HG03378 (cell line): Measurements from ENCODE around the gene CCDC195.

Experiments used
- ATAC-seq: cut with Tn5 transposase; IDR thresholded peaks from one replicate; pipeline ENCODE4 v1.9.1; 2021; ENCODE audit warnings: mild to moderate bottlenecking, moderate library complexity; ENCODE audit not compliant: unreplicated experiment

The CCDC195 gene, protein sequence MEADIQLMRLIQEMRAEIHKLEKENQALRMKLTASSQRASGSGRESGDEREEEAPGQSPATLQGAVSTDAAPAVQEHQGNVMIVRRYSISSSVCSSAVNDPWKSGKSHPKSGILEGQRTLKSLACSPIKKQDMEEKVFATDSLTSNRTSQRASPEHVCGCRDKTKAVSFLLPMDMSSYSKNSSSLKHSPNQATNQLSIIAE

DNA sequence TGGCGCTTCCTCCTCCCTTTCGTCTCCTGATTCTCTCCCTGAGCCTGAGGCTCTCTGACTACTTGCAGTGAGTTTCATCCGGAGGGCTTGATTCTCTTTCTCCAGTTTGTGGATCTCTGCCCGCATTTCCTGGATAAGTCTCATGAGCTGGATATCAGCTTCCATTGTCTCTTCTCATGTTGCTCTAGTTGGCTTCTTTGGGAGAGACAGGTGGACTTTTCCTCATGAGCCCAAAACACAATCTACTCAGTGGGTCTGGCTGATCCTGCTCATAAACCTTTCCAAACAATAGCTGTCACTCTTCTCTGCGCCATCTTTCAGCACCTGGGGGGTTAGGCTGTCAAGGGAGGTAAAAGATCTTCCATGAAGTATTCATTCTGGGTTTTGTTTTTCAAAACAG lies at the start of gene CCDC195:
CCDC195 (minus strand) TSS at position 165 of the 400 bp plus-strand sequence; CDS start at position 165, 0 bp downstream.
- no peak for ATAC-seq

DNA sequence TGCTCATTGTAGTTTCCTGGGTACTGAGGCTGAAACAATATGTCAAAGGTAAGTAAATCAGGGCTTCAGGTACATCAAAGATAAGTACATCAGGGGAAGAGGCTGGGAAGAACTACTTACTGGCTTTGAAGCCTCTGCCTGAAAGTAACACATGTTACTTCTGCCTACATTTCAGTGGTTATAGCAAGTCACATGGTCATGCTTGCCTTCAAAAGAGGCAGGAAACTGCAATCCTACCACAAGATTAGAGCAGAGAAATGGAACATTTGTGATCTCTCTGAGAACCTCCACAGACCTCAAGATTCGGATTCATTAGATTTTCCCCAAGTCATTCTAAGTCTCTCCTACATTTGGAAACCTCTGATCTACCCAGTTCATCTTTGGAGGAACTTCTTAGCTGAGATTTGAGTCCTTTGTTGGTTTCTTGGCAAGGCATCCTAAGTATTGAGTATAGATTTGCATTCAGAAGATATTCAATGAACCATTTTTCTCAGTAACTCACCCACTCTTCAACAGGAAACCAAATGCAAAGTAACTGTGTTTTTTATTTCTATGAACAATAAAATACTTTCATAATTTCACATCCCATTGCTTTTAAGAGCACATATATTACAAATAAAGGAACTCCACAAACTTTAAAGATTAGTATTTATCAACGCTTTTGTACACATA lies 48.5 kb upstream of the CCDC195 start:
- ATAC-seq, result no peak

DNA sequence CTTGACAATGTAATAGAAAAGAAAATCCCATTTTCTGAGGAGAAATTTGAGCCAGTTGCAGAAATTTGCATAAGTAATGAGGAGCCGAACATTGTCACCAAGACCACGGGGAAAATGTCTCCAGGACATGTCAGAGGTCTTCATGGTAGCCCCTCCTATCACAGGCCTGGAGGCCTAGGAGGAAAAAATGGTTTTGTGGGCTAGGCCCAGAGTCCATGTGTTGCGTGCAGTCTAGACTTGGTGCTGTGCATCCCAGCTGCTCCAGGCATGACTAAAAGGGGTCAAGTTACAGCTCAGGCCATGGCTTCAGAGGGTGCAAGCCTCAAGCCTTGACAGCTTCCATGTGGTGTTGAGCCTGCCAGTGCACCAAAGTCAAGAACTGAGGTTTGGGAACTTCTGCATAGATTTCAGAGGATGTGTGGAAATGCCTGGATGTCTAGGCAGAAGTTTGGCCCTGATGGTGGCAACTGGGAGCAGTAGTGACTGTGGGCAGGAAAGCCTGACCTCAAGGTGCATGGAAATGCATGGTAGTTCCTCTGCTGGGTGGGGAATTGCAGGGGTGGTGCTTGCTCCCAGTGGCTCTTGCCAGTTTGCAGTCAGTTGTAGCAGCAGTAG lies 41.9 kb upstream of the CCDC195 start:
- ATAC-seq, result no peak

DNA sequence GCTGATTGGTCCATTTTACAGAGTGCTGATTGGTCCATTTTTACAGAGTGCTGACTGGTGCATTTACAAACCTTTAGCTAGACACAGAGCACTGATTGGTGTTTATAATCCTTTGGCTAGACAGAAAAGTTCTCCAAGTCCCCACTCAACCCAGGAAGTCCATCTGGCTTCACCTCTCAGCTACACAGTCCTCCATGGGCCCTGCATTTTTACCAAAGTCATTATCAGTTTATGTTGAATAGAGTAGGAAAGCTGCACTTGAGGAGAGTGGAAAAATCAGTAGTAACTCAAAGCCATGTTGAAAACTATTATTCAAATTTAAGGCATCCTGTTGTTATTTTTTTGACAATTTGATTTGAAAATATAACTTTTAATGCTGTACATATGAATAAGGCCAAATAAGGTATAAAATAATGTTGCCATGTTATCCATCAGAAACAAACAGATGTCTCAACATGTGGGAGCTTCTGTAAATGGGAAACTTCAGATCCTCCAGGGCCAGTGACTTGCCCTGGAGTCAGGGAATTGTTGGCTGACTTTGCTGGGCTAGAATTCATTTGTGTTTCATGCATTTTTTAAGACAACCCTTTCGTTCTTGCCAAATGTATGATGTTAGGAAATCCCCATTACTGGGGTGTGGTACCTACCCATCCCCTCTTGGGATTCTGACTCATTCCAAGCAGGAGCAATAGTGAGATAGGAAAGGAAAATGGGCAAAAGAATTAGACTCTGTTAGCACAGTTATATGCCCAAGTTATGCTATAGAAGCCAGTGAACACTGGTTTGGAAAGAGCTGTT lies 37.8 kb upstream of the CCDC195 start:
- ATAC-seq, result no peak

DNA sequence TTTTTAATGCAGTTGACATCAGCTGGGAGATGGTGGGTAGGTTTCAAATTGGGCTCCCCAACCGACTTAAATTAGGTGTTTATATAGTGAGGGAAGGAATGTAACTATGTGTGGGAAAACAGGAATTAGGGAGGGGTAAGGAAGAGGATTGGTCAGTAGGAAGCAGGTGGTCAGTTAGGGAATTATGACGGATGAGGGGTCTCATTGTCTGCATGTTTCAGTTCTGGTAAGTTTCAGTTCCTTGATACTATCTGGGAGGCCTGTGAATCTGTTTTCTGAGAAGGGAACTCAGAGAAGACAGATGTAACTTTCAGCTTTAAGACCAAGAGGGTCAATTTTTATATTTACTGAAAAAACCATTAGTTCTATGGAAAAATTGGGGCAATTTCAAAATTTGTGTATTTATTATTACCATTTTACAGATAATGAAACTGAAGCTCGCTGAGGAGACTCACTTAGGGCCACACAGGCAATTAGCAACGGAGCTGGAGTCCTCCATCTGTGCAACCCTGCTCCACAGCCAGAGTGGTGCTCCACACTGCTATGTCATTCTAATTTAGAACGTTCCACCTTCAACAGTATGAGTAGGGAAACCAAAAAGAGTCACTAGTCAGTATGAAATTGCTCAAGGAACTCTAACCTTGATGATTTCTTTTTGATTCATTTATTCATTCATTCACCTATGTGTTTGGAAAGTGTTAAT lies 36.0 kb upstream of the CCDC195 start:
- ATAC-seq, result peak; percentile 65

DNA sequence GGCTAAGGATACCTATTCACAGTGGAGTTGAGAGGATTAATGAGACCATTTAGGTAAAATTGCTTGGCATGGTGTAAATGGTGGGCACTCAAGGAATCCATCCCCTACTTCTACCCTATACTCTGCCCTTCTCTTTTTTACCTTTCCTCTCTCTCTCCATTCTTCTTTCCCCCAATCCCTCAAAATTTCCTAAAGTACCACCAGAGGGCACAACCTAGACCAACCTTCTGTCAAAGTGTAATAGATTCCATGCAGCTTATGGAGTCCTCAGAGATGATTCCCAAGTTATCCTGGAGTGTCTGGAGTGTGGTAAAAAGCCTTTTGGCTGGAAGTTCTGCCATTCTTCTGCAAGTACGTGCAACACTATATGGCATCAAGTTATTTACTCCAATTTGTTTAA lies 33.0 kb upstream of the CCDC195 start:
- ATAC-seq, result no peak

DNA sequence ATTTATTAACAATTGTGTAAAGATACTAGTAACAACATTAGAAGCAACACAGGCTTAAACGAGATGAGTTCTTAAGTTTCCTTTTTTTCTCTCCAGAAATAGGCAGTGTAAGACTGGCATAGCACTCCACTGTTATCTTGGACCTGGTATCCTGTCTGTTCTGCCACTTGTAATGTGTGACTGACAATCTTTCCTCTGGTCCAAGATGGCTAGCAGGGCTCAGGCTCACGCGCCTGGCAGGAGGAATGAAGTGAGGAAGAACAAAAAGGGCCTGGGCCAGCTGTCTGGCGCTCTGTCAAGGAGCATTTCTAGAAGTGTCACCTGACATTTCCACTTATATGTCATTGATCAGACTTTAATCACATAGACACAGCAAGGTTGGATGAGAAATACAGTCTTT lies 31.6 kb upstream of the CCDC195 start:
- no peak for ATAC-seq

DNA sequence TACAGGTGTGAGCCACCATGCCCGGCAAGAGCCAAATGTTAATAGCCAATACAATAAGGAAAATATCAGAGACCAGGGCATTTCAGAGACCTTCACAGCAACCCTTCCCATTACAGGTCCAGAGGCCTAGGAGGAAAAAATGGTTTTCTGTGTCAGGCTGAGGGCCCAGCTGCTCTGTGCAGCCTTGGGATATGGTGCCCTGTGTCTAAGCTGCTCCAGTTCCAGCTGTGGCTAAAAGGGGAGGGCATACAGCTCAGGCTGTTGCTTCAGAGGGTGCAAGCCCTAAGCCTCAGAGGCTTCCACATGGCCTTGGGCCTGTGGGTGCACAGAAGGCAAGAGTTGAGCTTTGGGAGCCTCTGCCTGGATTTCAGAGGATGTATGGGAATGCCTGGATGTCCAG lies 20.1 kb upstream of the CCDC195 start:
- ATAC-seq, result no peak

DNA sequence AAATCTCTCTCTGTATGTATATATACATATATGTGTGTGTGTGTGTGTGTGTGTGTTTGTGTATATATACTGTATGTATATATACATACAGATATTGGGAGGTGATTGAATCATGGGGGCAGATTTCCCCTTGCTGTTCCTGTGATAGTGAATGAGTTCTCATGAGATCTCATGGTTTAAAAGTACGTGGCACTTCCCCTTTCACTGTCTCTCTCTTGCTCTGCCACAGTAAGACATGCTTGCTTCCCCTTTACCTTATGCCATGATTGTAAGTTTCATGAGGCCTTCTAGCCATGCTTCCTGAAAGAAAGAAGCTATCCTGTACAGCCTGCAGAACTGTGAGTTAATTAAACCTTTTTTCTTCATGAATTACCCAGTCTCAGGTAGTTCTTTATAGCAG lies 18.8 kb upstream of the CCDC195 start:
- ATAC-seq, result no peak

DNA sequence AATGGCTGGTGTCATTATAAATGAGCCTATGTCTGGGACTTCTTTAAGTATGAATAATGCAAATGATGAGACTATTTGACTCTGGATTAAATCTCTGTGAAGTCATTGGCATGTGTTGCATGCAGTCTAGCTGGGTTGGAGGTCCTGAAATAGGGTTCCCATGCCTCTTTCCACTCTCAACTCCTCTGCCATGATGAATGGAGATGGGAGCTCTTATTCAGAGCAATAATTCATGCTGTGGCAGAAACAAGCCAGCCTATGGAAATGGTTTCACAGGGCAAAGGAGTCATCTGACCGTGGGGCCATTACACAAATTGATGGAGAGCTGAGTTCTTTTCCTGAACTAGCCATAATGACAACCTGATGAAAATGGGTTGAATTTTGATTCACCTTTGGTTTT lies 15.5 kb upstream of the CCDC195 start:
- ATAC-seq, result no peak

DNA sequence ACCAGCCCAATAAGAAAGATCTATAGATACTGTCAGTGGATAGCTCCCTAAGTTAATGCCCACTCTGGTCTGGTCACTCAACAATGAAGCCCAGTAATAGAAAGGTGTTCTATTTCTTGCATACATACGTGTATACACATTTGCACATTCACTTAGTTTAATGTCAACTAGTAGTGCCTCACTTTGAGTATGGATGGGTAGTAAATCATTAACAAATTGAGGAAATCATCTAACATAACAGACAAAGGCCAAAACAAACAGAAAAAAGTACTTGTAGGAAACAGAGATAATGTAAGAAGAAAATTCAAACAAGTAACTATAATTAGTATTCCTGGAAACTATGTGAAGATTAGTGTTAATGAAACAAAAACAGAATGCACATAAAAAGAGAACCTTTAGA lies 13.3 kb upstream of the CCDC195 start:
- no peak for ATAC-seq

DNA sequence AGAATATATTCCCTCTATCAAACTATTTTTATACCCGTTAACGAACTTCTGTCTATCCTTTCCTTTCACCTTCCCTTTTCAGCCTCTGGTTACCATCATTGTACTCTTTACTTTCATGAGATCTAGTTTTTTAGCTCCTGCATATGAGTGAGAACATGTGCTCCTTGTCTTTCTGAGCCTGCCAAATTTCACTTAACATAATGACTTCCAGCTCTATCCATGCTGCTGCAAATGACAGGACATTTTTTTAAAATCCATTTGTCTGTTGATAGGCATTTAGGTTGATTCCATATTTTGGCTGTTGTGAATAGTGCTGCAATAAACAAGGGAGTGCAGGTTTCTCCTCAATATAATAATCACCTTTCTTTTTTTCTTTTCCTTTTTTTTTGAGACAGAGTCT lies 8.2 kb upstream of the CCDC195 start:
- no peak for ATAC-seq

DNA sequence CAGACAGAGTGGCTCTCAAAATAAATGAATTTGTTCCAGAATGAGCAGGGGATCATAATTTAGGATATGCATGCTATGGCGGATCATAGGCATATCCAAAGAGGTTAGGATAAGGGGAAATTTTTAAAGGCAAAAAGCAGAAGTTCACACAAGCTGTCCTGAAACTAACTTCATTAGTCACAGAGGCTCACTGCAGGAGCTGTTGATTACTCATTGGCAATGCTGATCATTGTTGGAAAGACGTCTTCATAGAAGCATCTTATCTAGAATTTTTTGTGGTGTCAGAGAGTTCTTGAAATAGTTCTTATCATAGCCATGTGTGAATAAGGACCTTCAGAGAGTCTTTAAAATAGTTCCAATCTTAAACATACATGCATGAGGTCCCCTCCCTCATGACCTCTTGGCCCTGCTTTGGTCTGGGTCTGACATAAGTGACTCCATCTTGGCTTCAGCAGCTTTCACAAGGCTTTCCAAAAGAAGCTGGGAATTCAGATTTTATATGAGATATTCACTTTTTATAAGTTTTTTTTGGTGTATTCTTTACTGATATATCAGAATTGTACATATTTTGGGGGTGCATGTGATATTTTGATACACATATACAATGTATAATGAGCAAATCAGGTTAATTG lies 7.5 kb upstream of the CCDC195 start:
- peak; percentile 86 for ATAC-seq

DNA sequence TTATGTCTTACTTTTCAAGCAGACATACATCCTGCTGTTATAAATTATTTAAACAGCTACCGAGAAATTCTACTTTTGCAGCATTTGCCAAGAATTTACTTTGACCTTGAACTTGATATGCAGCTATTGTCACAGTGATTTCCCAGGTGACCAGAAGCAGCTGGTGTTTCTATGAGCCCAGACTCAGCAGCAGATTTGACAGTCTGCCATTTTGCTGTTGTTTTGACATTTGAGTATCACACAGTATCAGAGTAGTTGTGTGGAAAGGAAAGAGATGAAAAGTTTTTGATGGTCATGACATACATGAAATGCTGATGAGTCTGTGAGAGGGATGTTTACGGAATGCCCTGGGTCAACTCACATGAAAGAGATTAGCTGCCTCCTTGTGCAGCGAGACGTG lies 6.6 kb upstream of the CCDC195 start:
- ATAC-seq, result no peak

DNA sequence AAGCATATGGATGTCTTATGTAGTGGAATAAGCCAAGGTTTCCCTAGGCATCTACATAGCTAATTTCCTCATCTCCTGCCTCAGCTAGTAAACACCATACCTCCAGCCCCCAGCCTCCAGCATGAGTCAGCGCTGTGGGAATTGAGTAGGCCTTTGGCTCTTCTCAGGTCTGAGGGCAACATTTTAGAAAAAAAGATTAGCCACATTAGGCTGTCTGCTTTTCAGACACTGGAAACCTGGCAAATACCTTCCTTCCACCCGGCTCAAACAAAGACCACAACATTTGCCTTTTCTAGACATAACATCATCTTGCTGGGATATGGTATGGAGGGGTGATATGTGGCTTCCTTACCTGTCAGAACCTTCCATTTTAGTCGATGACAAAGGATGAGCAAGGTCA lies 6.1 kb upstream of the CCDC195 start:
- ATAC-seq, result no peak

DNA sequence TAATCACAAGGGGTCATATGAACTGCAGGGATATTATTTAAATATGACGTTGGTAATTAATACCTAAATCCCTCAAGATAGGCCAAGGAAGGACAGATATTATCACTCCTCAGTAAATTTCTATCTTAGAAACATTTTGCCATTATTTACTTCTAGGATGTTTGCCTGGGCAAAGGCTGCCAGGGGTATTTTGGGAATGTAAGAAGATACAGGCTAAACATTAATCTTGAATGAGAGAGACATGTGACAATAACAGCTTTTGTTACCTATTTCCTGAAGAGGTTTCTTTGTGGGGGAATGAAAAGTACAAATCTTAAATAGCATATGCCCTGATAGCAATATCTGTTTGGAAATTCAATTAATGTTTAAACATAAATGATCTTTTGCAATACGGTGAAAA lies 756 bp upstream of the CCDC195 start:
- no peak for ATAC-seq

DNA sequence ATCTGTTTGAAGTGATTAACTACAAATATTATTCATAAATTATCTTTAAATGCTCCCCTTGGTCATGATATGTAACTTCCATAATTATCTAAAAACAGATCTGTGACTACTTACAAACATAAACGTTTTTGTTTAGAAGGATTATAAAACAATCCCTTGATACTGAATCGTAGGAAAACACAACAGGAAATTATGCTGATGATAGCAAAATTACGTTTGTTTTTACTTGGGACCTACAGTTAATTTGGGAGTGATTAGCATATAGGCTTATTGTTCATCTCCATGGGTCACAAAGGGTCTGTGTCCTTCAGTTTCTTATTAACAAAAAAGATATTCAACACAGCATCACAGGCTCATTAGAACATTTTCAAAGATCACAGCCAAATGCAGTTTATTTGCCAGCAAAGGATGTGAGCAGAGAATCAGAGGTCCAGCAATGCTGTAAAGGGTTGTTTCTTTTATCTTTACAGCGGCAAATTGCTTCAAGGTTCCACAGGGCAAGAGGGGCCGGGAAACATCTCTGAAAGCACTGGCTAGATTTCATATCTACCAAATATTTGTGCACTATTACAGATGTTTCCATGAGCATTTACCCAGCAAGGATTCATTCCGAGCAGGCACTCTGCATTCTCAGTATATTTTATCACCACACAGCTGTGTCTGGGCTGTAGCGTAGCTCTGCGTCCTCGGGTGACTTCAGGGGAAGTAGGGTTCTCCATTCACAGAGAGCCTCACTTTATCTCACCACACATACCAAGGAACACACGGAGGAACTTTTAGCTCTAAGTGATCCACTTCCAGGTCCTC lies 4.1 kb downstream of the CCDC195 start:
- ATAC-seq, result no peak

DNA sequence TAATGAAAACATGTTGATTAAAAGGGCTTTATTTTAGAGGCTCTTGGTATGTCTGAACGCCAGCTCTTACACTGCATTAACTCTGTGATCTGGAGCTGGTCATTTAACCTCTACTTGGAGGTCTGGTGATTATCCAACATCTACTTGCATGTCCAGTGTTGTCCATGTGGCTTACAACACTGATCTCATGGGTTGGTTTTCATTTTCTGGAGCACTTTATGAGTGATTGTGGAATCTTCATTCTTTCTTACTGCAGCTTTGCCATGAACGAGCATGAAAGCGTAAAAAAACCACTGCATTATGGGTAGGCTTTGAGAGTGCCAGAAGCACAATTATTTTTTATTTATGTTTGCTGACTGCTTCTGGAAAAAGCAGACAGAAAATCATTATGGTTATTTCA lies 4.8 kb downstream of the CCDC195 start:
- ATAC-seq, result no peak

DNA sequence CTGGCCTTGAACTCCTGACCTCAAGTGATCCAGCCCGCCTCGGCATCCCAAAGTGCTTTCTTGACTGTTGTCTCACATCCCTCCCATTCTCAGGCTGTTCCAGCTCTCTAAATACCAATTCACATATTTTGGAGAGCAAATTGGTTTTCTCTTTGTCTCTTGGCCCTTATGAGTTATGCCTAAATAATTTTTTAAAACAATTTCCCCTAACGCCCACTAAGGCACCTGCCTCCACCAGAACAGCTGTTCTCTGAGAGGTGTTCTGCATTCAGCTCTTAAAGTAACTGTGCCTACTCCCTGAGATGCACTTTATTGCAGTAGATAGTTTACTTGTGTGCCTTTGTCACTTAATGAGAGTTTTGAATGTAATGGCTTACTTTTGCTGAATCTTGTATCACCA lies 6.9 kb downstream of the CCDC195 start:
- ATAC-seq, result no peak

DNA sequence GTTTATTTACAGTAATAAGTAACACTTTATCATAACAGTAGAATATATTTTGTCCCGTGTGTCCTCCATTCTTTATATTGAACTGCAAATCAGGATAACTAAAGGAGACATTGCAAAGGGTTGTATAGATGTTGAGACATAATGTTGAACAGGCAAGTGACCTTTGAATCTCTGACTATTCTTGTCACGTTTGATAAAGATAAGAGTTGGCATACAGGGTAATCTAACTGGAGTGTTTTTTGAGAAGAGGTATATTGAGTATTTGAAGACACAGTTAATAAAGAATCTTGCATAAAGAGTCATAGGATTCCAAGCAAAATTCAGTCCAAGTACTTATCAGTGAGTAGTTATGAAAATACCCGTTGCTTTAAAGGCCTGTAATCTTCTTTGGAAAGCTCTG lies 21.7 kb downstream of the CCDC195 start:
- ATAC-seq, result no peak
